Prostate gland (tissue), 2 donors: Measurements from ENCODE around the gene FAAP100.

Source experiments
- CTCF ChIP-seq, 4 experiments: fragments of 200-600 bp in 2 of 4; fragments of 450-650 bp in 2 of 4; sonication (generic) in 2 of 4; IDR thresholded peaks; 1 replicate in 3 of 4; 2 replicates in 1 of 4; pipeline ENCODE4 v1.5.1; 2016 to 2019; ENCODE audit warnings: antibody characterized with exemption in 4 of 4, mild to moderate bottlenecking in 2 of 4, moderate library complexity in 2 of 4
- POLR2A ChIP-seq: fragments of 450-650 bp; IDR thresholded peaks from one replicate; pipeline ENCODE4 v1.6.1; 2016; ENCODE audit warnings: antibody characterized with exemption, mild to moderate bottlenecking

GRCh38 chr17:81498953-81499600, 53.1 kb downstream of the FAAP100 start:
- no peak for TF ChIP-seq CTCF (IDR thresholded peaks at IDR 0.05)
- no peak for TF ChIP-seq POLR2A
